ENCODE measurements around the gene LAMC1.

- TF ChIP-seq CTCF (IDR thresholded peaks at IDR 0.05) (no peak), POLR2A (IDR thresholded peaks at IDR 0.05) (no peak)
These were observed 121.5 kb downstream of the LAMC1 start for GRCh38 chr1:183144752-183145151.
